ENCODE data around the gene FBH1. TPM values are rescaled to one million over a fixed set of nuclear protein-coding genes. Genes with fewer than 3 reads are reported as not detected.

FBH1 gene
- total RNA-seq, 1 experiment from 2014 or later: 51.9 TPM

DNA sequence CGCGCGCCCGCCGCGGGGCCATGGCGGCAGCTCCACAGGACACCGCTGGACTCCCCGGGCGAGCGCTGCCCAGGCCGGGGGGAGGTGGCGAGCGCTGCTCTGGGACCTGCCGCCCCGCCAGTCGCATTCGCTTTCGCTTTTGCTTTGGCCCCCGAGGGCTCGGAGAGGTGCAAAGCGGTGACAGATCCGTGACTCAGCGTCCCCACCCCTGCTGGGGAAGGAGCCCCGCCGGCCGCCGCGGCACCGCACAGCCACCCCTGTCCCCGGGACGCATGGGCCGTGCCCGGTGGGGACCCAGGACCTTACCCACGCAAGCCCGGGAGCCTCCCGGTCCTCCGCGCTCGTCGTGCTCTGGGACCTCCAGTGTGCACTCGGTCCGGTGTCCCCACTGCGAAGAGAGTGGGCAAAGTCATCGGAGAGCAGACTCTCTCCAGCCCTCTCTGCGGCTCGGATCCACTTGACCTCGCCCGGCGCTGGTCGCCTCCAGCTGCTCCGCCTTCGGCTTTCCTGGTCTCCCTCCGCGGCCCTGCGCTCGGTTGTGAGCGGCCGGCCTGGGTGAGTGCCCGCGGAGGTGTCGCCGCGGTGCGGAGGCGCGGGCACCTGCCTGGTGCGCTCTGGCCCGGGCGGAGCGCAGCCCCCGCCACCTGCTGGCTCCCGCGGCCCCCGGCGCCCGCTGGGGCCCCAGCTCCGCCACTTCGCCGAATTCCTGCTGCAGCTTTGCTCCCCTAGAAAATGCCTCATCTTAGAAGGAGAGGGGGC is 87.6 kb downstream of the FBH1 start, which contains the start of gene IL15RA:
Gene IL15RA (minus strand): TSS at position 73 of the 759 bp plus-strand sequence. CDS start 51 bp downstream, at position 22.
- DNase-seq (ENCODE audit: low read depth): peak; percentile 81

DNA sequence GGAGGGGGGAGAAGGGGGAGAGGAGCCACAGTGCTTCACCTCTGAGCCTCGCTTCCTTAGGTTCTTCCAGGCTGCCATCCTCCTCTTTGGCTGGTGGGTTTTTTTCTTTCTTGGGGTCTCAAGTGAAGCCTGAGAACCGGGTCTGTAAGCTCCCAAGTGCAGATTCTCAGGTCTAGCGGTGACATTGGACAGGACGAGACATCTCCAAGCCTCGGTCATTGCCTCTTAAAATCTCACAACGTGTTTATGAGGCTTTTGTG is 88.1 kb downstream of the FBH1 start:
- no peak for DNase-seq (ENCODE audit: low read depth)

DNA sequence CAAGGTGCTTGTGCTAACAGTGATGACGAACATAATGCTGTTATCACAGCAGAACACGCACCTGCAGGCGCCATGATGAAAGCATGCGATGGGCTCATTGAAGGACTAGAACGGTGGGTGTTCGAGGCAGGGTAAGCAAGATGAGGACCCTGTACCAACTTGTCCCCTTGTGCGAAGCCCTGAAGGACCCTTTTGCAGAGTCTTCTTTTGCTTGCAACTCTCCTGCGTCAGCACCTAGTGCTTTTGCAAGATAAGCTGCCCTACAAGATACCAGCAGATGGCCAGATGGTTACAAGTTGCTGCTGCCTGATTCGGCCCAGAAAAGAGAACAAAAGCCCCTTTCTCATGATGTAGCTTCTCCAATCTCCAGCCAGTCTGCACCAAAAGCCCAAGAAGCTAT is 91.5 kb downstream of the FBH1 start:
- DNase-seq (ENCODE audit: low read depth): no peak

DNA sequence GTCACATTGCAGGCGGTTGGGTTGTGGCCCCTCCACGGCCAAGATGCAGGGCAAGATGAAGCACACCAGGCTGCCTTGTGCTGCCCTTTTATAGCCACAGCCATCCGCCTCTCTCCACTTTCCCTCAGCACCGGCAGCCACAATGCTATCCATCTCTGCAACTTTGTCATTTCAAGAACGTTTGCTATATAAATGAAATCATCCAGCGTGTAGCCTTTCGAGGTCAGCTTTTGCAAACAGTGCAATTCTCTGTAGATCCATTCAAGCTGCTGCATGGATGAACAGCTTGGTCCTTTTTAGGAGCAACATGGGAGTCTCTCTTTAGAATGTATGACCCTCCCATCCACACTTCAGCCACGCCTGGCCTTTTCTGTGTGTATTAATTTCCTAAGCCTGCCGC is 93.7 kb downstream of the FBH1 start:
- no peak for DNase-seq (ENCODE audit: low read depth)

DNA sequence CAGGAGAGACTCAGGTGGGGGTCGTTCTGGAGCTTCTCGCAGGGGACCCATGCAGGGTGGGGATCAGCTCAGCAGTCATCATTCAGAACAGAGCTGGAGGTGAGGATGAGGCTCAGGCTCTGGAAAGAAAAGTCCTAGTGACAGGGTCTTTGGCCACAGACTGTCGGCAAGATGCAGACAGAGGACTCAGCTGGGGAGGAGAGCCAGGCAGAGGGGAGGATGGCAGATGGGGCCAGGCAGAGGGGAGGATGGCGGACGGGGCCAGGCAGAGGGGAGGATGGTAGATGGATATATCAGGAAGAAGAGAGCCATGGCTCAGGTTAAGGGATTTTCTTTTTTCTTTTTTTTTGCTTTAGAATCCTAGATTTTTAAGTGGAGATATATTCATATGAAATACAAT is 95.0 kb downstream of the FBH1 start:
- no peak for DNase-seq (ENCODE audit: low read depth)

Other genes starting within 250 kb of the FBH1 start
- 7.0 and 8.4 TPM in 2 replicates for gene ASB13, start 223.6 kb upstream of the FBH1 start, total RNA-seq (2014; rRNA removed; shearing (Covaris generic))
- gene TASOR2, start 205.4 kb upstream of the FBH1 start, total RNA-seq (2014; rRNA removed; shearing (Covaris generic)): 34.6 and 55.0 TPM in 2 replicates
- 199 and 210 TPM in 2 replicates for gene GDI2, start 76.8 kb upstream of the FBH1 start, total RNA-seq (2014; rRNA removed; shearing (Covaris generic))
- 1.6 and 3.7 TPM in 2 replicates for gene ANKRD16, start 350 bp upstream of the FBH1 start, total RNA-seq (2014; rRNA removed; shearing (Covaris generic))
- 14.9 and 26.3 TPM in 2 replicates for gene IL15RA, start 87.3 kb downstream of the FBH1 start, total RNA-seq (2014; rRNA removed; shearing (Covaris generic))
- not detected in 2 replicates for gene IL2RA, start 172.1 kb downstream of the FBH1 start, total RNA-seq (2014; rRNA removed; shearing (Covaris generic))
- 15.5 and 17.1 TPM in 2 replicates for gene RBM17, start 198.8 kb downstream of the FBH1 start, total RNA-seq (2014; rRNA removed; shearing (Covaris generic))

Measured in M059J (cell line).